Kidney epithelial cell (primary cell): ENCODE data around the gene LARGE2. TPM values are rescaled to one million over a fixed set of nuclear protein-coding genes. Genes with fewer than 3 reads are reported as not detected.
"Not testable (repeated sequence)": the region's sequence is repeated elsewhere in the genome, so short reads cannot be mapped to it uniquely, and the experiment has no call there.

Experiments used
- DNase-seq: peaks from one replicate; pipeline ENCODE4 v3.0.0-alpha.2; 2010; ENCODE audit warnings: low read depth
- H3K27me3 ChIP-seq: 2 replicates; pipeline ENCODE4 v1.6.0; 2011; ENCODE audit warnings: low read length; ENCODE audit not compliant: control insufficient read depth, insufficient read depth
- H3K36me3 ChIP-seq: 2 replicates; pipeline ENCODE4 v1.5.1; 2011; ENCODE audit warnings: low read length; ENCODE audit not compliant: control insufficient read depth, insufficient read depth
- H3K4me3 ChIP-seq: 2 replicates; pipeline ENCODE4 v1.5.1; 2011; ENCODE audit warnings: low read depth, mild to moderate bottlenecking, control low read depth, low read length
- total RNA-seq: library from RNA; depleted of rRNA; stranded (reverse); fragments of >200 nt; gene quantifications from 2 replicates; pipeline ENCODE4 v1.2.3, GENCODE V29; 2015
- TF ChIP-seq, protein P1 (sequence below): IDR thresholded peaks from 2 replicates; pipeline ENCODE4 v1.5.1; 2011; ENCODE audit warnings: mild to moderate bottlenecking, moderate library complexity, low read length, control low read depth, inconsistent platforms; ENCODE audit not compliant: insufficient read depth, poor library complexity, severe bottlenecking

The LARGE2 gene
- total RNA-seq, 1 donor from 2014 or later = 10.9 TPM

DNA sequence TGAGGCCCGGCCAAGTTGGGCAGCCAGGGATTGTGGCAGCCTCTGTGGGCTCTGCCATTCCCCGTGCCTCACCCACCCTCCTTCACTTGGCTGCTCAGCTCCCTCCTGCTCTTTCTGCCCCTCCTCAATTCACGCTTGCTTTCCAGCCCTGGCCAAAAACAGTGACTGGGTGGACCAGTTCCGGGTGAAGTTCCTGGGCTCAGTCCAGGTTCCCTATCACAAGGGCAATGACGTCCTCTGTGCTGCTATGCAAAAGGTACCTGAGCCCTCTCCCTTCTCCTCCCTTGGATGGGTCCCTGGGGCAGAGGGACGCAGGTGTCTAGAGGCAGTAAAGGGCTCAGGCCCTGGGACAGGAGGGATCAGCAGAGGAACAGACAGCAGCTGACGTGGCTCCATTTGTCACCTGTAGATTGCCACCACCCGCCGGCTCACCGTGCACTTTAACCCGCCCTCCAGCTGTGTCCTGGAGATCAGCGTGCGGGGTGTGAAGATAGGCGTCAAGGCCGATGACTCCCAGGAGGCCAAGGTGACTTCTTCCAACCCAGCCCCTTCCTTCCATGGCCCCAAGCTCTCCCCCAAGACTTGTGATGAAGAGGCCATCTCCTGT, 18.0 kb upstream of the LARGE2 start:
- TF ChIP-seq, protein P1, sequence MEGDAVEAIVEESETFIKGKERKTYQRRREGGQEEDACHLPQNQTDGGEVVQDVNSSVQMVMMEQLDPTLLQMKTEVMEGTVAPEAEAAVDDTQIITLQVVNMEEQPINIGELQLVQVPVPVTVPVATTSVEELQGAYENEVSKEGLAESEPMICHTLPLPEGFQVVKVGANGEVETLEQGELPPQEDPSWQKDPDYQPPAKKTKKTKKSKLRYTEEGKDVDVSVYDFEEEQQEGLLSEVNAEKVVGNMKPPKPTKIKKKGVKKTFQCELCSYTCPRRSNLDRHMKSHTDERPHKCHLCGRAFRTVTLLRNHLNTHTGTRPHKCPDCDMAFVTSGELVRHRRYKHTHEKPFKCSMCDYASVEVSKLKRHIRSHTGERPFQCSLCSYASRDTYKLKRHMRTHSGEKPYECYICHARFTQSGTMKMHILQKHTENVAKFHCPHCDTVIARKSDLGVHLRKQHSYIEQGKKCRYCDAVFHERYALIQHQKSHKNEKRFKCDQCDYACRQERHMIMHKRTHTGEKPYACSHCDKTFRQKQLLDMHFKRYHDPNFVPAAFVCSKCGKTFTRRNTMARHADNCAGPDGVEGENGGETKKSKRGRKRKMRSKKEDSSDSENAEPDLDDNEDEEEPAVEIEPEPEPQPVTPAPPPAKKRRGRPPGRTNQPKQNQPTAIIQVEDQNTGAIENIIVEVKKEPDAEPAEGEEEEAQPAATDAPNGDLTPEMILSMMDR = no peak
- H3K36me3 ChIP-seq = no peaks in the 10 kb centered on the region
- peaks cover 4% of the 10 kb centered on the region for H3K27me3 ChIP-seq
- H3K4me3 ChIP-seq = no peak overlapping the region
- DNase-seq = no peak

DNA sequence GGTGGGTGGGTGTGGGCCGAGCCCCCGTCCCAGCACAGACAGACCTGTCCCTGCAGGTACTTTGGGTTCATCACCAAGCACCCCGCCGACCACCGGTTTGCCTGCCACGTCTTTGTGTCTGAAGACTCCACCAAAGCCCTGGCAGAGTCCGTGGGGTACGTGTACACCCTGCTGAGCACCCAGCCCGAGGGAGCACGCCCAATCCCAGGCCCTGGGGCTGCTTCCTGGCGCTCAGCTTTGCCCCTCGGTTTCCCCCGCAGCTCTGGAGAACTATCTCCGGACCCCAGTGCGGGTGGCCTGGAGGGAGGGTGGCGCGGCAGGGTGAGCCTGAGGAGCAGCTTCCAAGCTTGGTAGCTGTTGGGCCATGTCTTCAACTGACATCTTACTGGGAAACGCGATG, 17.4 kb upstream of the LARGE2 start:
- no peak for DNase-seq
- Histone ChIP-seq H3K36me3 (no peaks in the 10 kb centered on the region), H3K27me3 (peaks cover 4% of the 10 kb centered on the region), H3K4me3 (no peak overlapping the region)
- TF ChIP-seq, protein P1 = no peak

DNA sequence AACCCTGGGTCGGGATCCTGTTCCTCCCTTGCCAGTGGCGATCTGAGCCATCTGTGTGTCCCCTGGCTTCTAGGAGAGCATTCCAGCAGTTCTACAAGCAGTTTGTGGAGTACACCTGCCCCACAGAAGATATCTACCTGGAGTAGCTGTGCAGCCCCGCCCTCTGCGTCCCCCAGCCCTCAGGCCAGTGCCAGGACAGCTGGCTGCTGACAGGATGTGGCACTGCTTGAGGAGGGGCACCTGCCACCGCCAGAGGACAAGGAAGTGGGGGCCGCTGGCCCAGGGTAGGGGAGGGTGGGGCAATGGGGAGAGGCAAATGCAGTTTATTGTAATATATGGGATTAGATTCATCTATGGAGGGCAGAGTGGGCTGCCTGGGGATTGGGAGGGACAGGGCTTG, 16.9 kb upstream of the LARGE2 start:
- H3K4me3 ChIP-seq, H3K36me3 ChIP-seq: not testable (repeated sequence)

DNA sequence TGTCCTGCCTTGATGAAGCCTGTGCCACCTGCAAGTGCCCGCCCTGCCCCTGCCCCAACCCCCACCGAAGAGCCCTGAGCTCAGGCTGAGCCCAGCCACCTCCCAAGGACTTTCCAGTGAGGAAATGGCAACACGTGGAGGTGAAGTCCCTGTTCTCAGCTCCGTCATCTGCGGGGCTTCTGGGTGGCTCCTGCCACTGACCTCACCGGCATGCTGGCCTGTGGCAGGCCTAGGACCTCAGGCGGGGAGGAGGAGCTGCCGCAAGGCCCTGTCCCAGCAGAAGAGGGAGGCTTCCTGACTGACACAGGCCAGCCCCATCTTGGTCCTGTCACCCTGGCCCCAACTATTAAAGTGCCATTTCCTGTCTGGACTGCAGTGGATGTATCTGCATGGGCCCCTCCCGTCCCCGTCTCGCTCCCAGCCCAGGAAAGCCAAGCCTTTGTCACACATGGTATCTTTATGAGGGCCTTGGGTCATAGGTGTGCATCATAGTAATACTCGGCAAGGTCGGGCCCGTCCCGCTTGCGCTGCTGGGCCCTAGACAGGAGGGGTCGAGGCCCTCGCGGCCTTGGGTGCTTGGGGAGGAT, 16.3 kb upstream of the LARGE2 start:
- DNase-seq = no peak
- no peak overlapping the region for H3K4me3 ChIP-seq
- no peaks in the 10 kb centered on the region for H3K36me3 ChIP-seq
- no peaks in the 10 kb centered on the region for H3K27me3 ChIP-seq
- TF ChIP-seq, protein P1 = no peak

More for the DNA sequence above, 16.9 kb upstream of the LARGE2 start:
- not testable (repeated sequence) for DNase-seq, H3K27me3 ChIP-seq

DNA sequence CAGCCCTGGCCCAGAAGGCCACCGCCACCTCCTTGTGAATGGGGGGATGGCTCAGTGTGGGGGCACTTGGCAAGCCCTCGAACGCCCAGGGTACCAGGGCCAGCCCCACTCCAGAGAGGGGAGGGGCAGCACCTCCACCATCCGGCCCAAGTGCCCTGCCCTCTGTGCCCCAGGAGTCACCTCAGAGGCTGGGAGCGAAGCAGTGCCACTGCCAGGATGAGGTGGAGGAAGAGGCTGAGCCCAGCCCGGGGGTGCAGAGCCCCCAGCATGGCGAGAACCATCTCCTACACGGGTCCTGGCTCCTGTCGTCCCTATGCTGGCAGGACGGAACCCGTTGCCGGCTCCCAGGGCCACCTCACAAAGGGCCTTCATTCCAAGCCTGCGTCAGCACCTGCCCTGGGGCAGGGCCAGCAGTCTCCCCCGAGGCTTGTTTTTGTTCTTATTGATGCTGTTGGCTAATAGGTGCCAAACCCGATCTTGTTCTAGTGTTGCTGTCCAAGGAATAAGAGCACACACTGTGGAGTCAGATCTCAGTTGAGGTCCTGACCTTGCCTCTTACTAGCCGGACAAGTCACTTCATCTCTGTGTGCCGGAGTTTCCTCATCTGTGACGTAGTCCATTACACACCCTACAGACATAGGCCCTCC, 15.4 kb upstream of the LARGE2 start, which contains the start of gene FREY1:
TSS of gene FREY1 (minus strand) at position 307 of the 647 bp plus-strand sequence. CDS start at position 281, 26 bp downstream.
- Histone ChIP-seq H3K36me3 (no peaks in the 10 kb centered on the region), H3K27me3 (no peaks in the 10 kb centered on the region), H3K4me3 (no peak within 1 kb of the TSS)
- no peak for DNase-seq
- TF ChIP-seq, protein P1 = no peak

DNA sequence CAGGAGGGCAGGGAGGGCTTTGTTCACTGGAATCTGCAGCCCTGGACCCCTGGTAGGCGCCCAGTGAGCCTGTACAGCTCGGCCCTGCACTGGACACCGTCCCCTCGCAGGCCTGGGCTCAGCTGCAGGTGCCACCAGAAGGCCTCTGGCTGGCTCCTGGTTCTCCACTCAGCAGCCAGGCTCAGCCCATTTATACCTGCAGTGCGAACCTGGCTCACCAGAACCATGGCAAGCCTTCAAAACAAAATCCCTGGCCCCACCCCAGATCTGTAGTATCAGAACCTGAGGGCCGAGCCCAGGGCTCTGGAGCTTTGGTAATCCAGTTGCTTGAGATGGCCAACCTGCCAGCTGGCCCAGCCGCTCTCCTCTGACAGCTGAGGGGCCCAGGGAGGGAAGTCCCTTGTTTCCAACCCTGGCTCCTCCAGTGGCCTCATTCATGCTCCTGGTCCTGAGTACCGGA, 14.5 kb upstream of the LARGE2 start:
- TF ChIP-seq, protein P1 = no peak
- Histone ChIP-seq H3K27me3 (no peaks in the 10 kb centered on the region), H3K36me3 (no peaks in the 10 kb centered on the region), H3K4me3 (no peak overlapping the region)
- DNase-seq = no peak
